Mesenchymal stem cell (in vitro differentiated cells and primary cell): ENCODE data around the gene TMEM138.

Experiments used
- DNase-seq: peaks from one replicate; pipeline ENCODE4 v3.0.0-alpha.2; 2013
- H2AFZ ChIP-seq: one replicate; pipeline ENCODE4 v1.6.1; 2013; ENCODE audit warnings: low read depth, mild to moderate bottlenecking, control low read depth, inconsistent platforms, low read length, moderate library complexity
- H2AK5ac ChIP-seq: 2 replicates; pipeline ENCODE4 v1.6.1; 2013; ENCODE audit warnings: low read length, moderate library complexity, mild to moderate bottlenecking, inconsistent platforms; ENCODE audit not compliant: severe bottlenecking
- H2BK120ac ChIP-seq: one replicate; pipeline ENCODE4 v1.6.1; 2013; ENCODE audit warnings: low read depth, mild to moderate bottlenecking, inconsistent platforms, low read length, moderate library complexity
- H2BK12ac ChIP-seq, 2 experiments: one replicate each; pipeline ENCODE4 v1.6.1; 2013; ENCODE audit warnings: inconsistent platforms in 2 of 2, low read length in 2 of 2, mild to moderate bottlenecking in 2 of 2, moderate library complexity in 2 of 2, control low read depth in 1 of 2
- H2BK15ac ChIP-seq: one replicate; pipeline ENCODE4 v1.6.1; 2013; ENCODE audit warnings: mild to moderate bottlenecking, low read depth, inconsistent platforms; ENCODE audit not compliant: poor library complexity, severe bottlenecking
- H2BK5ac ChIP-seq: 2 replicates; pipeline ENCODE4 v1.6.1; 2013; ENCODE audit warnings: low read depth, mild to moderate bottlenecking, low read length, control low read depth, inconsistent platforms; ENCODE audit not compliant: poor library complexity, severe bottlenecking
- H3K14ac ChIP-seq, 2 experiments: one replicate each; pipeline ENCODE4 v1.6.1; 2013; ENCODE audit warnings: inconsistent platforms in 2 of 2, low read length in 2 of 2, control low read depth in 1 of 2, mild to moderate bottlenecking in 1 of 2, moderate library complexity in 1 of 2
- H3K18ac ChIP-seq, 2 experiments: one replicate each; pipeline ENCODE4 v1.6.1; 2013; ENCODE audit warnings: inconsistent platforms in 2 of 2, low read length in 2 of 2, control low read depth in 1 of 2, low read depth in 1 of 2, mild to moderate bottlenecking in 1 of 2
- H3K23ac ChIP-seq, 2 experiments: one replicate each; pipeline ENCODE4 v1.6.1; 2013; ENCODE audit warnings: inconsistent platforms in 2 of 2, low read length in 2 of 2, mild to moderate bottlenecking in 2 of 2, moderate library complexity in 2 of 2, control low read depth in 1 of 2
- H3K27ac ChIP-seq: 2 replicates; pipeline ENCODE4 v1.5.1; 2013; ENCODE audit warnings: mild to moderate bottlenecking, moderate library complexity, low read length, control low read depth, inconsistent platforms; ENCODE audit not compliant: poor library complexity, severe bottlenecking
- H3K27me3 ChIP-seq, 2 experiments: 2 replicates each; pipeline versions ENCODE4 v1.6.1 to v1.7.0; 2013; ENCODE audit warnings: low read length in 2 of 2, mild to moderate bottlenecking in 2 of 2, moderate library complexity in 2 of 2, control low read depth in 1 of 2, inconsistent platforms in 1 of 2; ENCODE audit not compliant: control insufficient read depth in 1 of 2, insufficient read depth in 1 of 2
- H3K36me3 ChIP-seq, 2 experiments: 2 replicates each; pipeline versions ENCODE4 v1.6.1 to v1.7.0; 2013; ENCODE audit warnings: low read length in 2 of 2, control low read depth in 1 of 2, inconsistent platforms in 1 of 2, low read depth in 1 of 2, mild to moderate bottlenecking in 1 of 2; ENCODE audit not compliant: insufficient read depth in 2 of 2, control insufficient read depth in 1 of 2
- H3K4ac ChIP-seq, 2 experiments: one replicate each; pipeline ENCODE4 v1.6.1; 2013; ENCODE audit warnings: inconsistent platforms in 2 of 2, low read length in 2 of 2, mild to moderate bottlenecking in 2 of 2, moderate library complexity in 2 of 2, control low read depth in 1 of 2, low read depth in 1 of 2
- H3K4me1 ChIP-seq: 2 replicates; pipeline ENCODE4 v1.6.1; 2013; ENCODE audit warnings: low read depth, low read length, control low read depth; ENCODE audit not compliant: control insufficient read depth, insufficient read depth
- H3K4me2 ChIP-seq: 2 replicates; pipeline ENCODE4 v1.6.1; 2013; ENCODE audit warnings: low read length, mild to moderate bottlenecking, inconsistent platforms; ENCODE audit not compliant: poor library complexity, severe bottlenecking
- H3K4me3 ChIP-seq, 2 experiments: 2 replicates each; pipeline versions ENCODE4 v1.5.1 to v1.7.0; 2013; ENCODE audit warnings: low read length in 2 of 2, mild to moderate bottlenecking in 2 of 2, control low read depth in 1 of 2, low read depth in 1 of 2; ENCODE audit not compliant: insufficient read depth in 1 of 2
- H3K79me1 ChIP-seq: replicated peaks from 2 replicates; pipeline ENCODE4 v1.6.1; 2013; ENCODE audit warnings: mild to moderate bottlenecking, control low read depth, low read length, inconsistent platforms; ENCODE audit not compliant: poor library complexity, severe bottlenecking
- H3K9ac ChIP-seq: 2 replicates; pipeline ENCODE4 v1.7.0; 2013; ENCODE audit warnings: mild to moderate bottlenecking, low read length, moderate library complexity
- H3K9me3 ChIP-seq: 2 replicates; pipeline ENCODE4 v1.7.0; 2013; ENCODE audit warnings: mild to moderate bottlenecking, low read length; ENCODE audit not compliant: control insufficient read depth
- H4K8ac ChIP-seq: one replicate; pipeline ENCODE4 v1.6.1; 2013; ENCODE audit warnings: inconsistent platforms, mild to moderate bottlenecking, low read length, moderate library complexity
- H4K91ac ChIP-seq: one replicate; pipeline ENCODE4 v1.6.1; 2013; ENCODE audit warnings: mild to moderate bottlenecking, low read length, inconsistent platforms
- WGBS: methylation state at CpG from one replicate; pipeline ENCODE4 v1.1.7; 2013; ENCODE audit warnings: mixed read lengths; 5-methylcytosine and 5-hydroxymethylcytosine counted together

TMEM138 gene

GRCh38 chr11:61339490-61339878 is 22.7 kb upstream of the TMEM138 start:
- Histone ChIP-seq H3K4me2 (no peak overlapping the region), H3K9me3 (no peaks in the 10 kb centered on the region), H2BK120ac (no peak overlapping the region), H3K4me3 (no peak overlapping the region), H3K9ac (no peak overlapping the region), H3K27me3 (no peaks in the 10 kb centered on the region), H2BK5ac (no peak overlapping the region), H3K79me1 (peaks cover 2% of the 10 kb centered on the region), H3K36me3 (peaks cover 32 to 53% of the 10 kb centered on the region in 2 experiments), H3K4me1 (peaks cover 9% of the 10 kb centered on the region), H3K4ac (no peak overlapping the region), H3K27ac (no peak overlapping the region), H3K23ac (no peak overlapping the region), H2AK5ac (no peak overlapping the region), H3K18ac (no peak overlapping the region), H2BK15ac (no peak overlapping the region), H4K91ac (no peak overlapping the region), H4K8ac (no peak overlapping the region), H3K14ac (no peak overlapping the region), H2AFZ (no peak overlapping the region), H2BK12ac (no peak overlapping the region)
- WGBS, result 85% methylated on average over 4 of the region's 4 CpGs
- no peak for DNase-seq

GRCh38 chr11:61340979-61341378 is 21.2 kb upstream of the TMEM138 start:
- 100% methylated on average over 1 of the region's 2 CpGs for WGBS
- Histone ChIP-seq H4K91ac (no peak overlapping the region), H3K9me3 (no peaks in the 10 kb centered on the region), H2BK15ac (no peak overlapping the region), H2BK12ac (no peak overlapping the region), H3K4ac (no peak overlapping the region), H3K27ac (no peak overlapping the region), H3K36me3 (peaks cover 38 to 67% of the 10 kb centered on the region in 2 experiments), H3K79me1 (no peaks in the 10 kb centered on the region), H3K18ac (no peak overlapping the region), H3K4me2 (no peak overlapping the region), H3K27me3 (no peaks in the 10 kb centered on the region), H3K14ac (no peak overlapping the region), H3K23ac (no peak overlapping the region), H4K8ac (no peak overlapping the region), H2AK5ac (no peak overlapping the region), H3K9ac (no peak overlapping the region), H3K4me3 (no peak overlapping the region), H2BK5ac (no peak overlapping the region), H3K4me1 (peaks cover 5% of the 10 kb centered on the region), H2AFZ (no peak overlapping the region), H2BK120ac (no peak overlapping the region)
- DNase-seq, result no peak

GRCh38 chr11:61341706-61342105 is 20.5 kb upstream of the TMEM138 start:
- H3K27me3 ChIP-seq, result no peaks in the 10 kb centered on the region
- no peak overlapping the region for H4K91ac ChIP-seq
- no peaks in the 10 kb centered on the region for H3K79me1 ChIP-seq
- no peak overlapping the region for H3K9ac ChIP-seq
- no peaks in the 10 kb centered on the region for H3K9me3 ChIP-seq
- H3K23ac ChIP-seq, result no peak overlapping the region
- H3K4me3 ChIP-seq, result no peak overlapping the region
- no peak overlapping the region for H2AFZ ChIP-seq
- H3K27ac ChIP-seq, result no peak overlapping the region
- H3K4me1 ChIP-seq, result peaks cover 4% of the 10 kb centered on the region
- no peak overlapping the region for H2BK15ac ChIP-seq
- no peak overlapping the region for H3K18ac ChIP-seq
- no peak overlapping the region for H3K4ac ChIP-seq
- H2AK5ac ChIP-seq, result no peak overlapping the region
- H2BK120ac ChIP-seq, result no peak overlapping the region
- WGBS, result 87% methylated on average over 4 of the region's 4 CpGs
- H3K14ac ChIP-seq, result no peak overlapping the region
- no peak overlapping the region for H2BK5ac ChIP-seq
- H3K4me2 ChIP-seq, result no peak overlapping the region
- no peak overlapping the region for H4K8ac ChIP-seq
- DNase-seq, result no peak
- H2BK12ac ChIP-seq, result no peak overlapping the region
- H3K36me3 ChIP-seq, result peaks cover 45 to 73% of the 10 kb centered on the region in 2 experiments

GRCh38 chr11:61342207-61342803 is 19.9 kb upstream of the TMEM138 start:
- no peak overlapping the region for H3K18ac ChIP-seq
- no peak overlapping the region for H2BK120ac ChIP-seq
- H3K14ac ChIP-seq, result no peak overlapping the region
- no peak overlapping the region for H4K91ac ChIP-seq
- 93% methylated on average over 20 of the region's 20 CpGs for WGBS
- peaks cover 47 to 74% of the 10 kb centered on the region in 2 experiments for H3K36me3 ChIP-seq
- H4K8ac ChIP-seq, result no peak overlapping the region
- DNase-seq, result no peak
- H3K9ac ChIP-seq, result no peak overlapping the region
- no peaks in the 10 kb centered on the region for H3K79me1 ChIP-seq
- H3K23ac ChIP-seq, result no peak overlapping the region
- no peak overlapping the region for H3K4me2 ChIP-seq
- no peak overlapping the region for H2BK12ac ChIP-seq
- no peak overlapping the region for H2BK5ac ChIP-seq
- no peak overlapping the region for H2AFZ ChIP-seq
- H3K4me1 ChIP-seq, result peaks cover 2% of the 10 kb centered on the region
- no peak overlapping the region for H2BK15ac ChIP-seq
- no peak overlapping the region for H3K4me3 ChIP-seq
- H3K27ac ChIP-seq, result no peak overlapping the region
- no peak overlapping the region for H3K4ac ChIP-seq
- H3K9me3 ChIP-seq, result no peaks in the 10 kb centered on the region
- H3K27me3 ChIP-seq, result no peaks in the 10 kb centered on the region
- H2AK5ac ChIP-seq, result no peak overlapping the region
